ENCODE results near the gene MPP2.

Gene MPP2

GRCh38 chr17:43881181-43881580, 26.2 kb downstream of the MPP2 start:
- no peak for DNase-seq (ENCODE audit: low read depth)
- TF ChIP-seq, protein P1, sequence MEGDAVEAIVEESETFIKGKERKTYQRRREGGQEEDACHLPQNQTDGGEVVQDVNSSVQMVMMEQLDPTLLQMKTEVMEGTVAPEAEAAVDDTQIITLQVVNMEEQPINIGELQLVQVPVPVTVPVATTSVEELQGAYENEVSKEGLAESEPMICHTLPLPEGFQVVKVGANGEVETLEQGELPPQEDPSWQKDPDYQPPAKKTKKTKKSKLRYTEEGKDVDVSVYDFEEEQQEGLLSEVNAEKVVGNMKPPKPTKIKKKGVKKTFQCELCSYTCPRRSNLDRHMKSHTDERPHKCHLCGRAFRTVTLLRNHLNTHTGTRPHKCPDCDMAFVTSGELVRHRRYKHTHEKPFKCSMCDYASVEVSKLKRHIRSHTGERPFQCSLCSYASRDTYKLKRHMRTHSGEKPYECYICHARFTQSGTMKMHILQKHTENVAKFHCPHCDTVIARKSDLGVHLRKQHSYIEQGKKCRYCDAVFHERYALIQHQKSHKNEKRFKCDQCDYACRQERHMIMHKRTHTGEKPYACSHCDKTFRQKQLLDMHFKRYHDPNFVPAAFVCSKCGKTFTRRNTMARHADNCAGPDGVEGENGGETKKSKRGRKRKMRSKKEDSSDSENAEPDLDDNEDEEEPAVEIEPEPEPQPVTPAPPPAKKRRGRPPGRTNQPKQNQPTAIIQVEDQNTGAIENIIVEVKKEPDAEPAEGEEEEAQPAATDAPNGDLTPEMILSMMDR (IDR thresholded peaks at IDR 0.05; ENCODE audit: control insufficient read depth, extremely low read depth, insufficient read depth): no peak
- H3K4me3 ChIP-seq (ENCODE audit: low read depth, low read length): no peak overlapping the region

DNA sequence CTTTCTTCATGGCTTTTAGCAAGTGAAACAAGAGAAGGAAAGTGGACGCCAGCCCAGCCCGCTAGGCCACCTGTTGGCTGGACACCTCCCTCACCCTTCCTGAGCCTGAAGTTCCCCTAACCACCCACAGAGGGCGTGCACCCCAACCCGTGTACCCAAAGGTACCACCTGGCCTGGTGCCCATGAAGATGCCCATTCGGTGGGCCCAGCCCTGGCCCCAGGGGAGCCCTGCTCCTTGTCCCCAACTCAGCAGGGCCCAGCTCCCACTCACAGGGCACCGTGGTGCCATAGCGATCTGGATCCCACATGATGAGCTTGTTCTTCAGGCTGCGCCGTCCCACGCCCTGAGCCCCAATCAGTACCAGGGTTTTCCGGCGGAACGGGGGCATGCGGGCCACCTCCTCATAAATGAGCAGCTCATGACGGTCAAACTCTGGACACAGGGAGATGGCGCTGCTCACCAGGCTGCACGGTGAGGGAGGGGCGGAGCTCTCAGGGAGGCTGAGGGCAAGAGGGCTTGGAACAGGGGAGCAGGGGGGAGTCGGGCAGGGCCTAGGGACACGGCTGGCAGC, 26.8 kb downstream of the MPP2 start:
- TF ChIP-seq, protein P1 (IDR thresholded peaks at IDR 0.05; ENCODE audit: control insufficient read depth, extremely low read depth, insufficient read depth): peak; percentile 74
- no peak overlapping the region for H3K4me3 ChIP-seq (ENCODE audit: low read depth, low read length)
- peak; percentile 25 for DNase-seq (ENCODE audit: low read depth)

- no peak overlapping the region for H3K4me3 ChIP-seq (ENCODE audit: low read depth, low read length)
- no peak for DNase-seq (ENCODE audit: low read depth)
- TF ChIP-seq, protein P1 (IDR thresholded peaks at IDR 0.05; ENCODE audit: control insufficient read depth, extremely low read depth, insufficient read depth): no peak
These were observed 27.5 kb downstream of the MPP2 start for GRCh38 chr17:43879723-43880419.

- TF ChIP-seq, protein P1 (IDR thresholded peaks at IDR 0.05; ENCODE audit: control insufficient read depth, extremely low read depth, insufficient read depth): peak; percentile 96
- DNase-seq (ENCODE audit: low read depth): peak; percentile 13
- no peak overlapping the region for H3K4me3 ChIP-seq (ENCODE audit: low read depth, low read length)
These were observed 28.8 kb downstream of the MPP2 start for GRCh38 chr17:43878260-43879175.

DNA sequence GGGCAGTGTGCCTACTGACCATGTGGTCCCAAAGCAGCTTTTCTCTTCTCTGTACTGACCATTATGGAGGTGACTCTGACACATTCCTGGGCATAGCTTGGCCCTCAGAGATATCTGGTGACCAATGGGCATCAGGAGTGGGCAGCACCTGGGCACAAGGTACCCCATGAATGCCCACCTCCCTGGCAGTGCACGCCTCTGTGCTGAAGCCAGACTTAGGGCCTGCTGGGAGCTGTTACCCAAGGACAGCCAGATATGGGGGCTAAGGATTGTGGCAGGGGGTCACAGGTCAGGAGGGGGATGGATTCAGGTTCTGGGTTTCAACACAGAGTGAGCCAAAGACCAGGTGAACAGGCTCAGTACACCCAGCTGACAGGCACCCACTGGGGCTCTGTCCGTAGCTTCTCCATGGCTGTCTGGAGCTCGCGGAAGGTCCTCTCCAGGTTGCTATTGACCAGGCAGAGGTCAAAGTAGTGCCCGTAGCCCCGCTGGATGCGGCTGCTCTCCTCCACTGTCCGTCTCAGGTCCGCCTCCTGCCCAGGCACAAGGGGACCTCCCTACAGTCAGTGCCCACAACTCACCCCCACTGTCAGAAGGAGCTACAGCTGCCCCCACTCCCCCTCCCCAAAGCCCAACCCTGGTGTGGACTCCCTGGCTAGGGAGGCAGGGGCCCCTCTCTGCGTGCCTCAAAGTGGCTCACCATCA, 29.7 kb downstream of the MPP2 start:
- DNase-seq (ENCODE audit: low read depth): no peak
- no peak overlapping the region for H3K4me3 ChIP-seq (ENCODE audit: low read depth, low read length)
- TF ChIP-seq, protein P1 (IDR thresholded peaks at IDR 0.05; ENCODE audit: control insufficient read depth, extremely low read depth, insufficient read depth): no peak

GRCh38 chr17:43877031-43877430, 30.3 kb downstream of the MPP2 start:
- DNase-seq (ENCODE audit: low read depth): no peak
- H3K4me3 ChIP-seq (ENCODE audit: low read depth, low read length): no peak overlapping the region
- TF ChIP-seq, protein P1 (IDR thresholded peaks at IDR 0.05; ENCODE audit: control insufficient read depth, extremely low read depth, insufficient read depth): no peak
